B cell (primary cell): ENCODE results near the gene MFN1. TPM values are rescaled to one million over a fixed set of nuclear protein-coding genes. Genes with fewer than 3 reads are reported as not detected.

Experiments used
- ATAC-seq: fragments of 200-7000 bp; cut with Tn5 transposase; one replicate; pipeline ENCODE4 v1.10.0; 2021; ENCODE audit warnings: low read depth, mild to moderate bottlenecking, moderate number of reproducible peaks, moderate library complexity
- CTCF ChIA-PET: fragments of 350-600 bp; sonication (Branson Sonifier 250); formaldehyde crosslinking; loops from one replicate; lab custom pipeline; 2021; ENCODE audit warnings: antibody characterized with exemption, inconsistent platforms; lab: Charles Lee
- POLR2A ChIA-PET: fragments of 350-600 bp; sonication (Branson Sonifier 250); formaldehyde crosslinking; loops from one replicate; lab custom pipeline; 2021; ENCODE audit warnings: antibody characterized with exemption; lab: Charles Lee
- DNase-seq: peaks from one replicate; pipeline ENCODE4 v3.0.0; 2013
- H2AFZ ChIP-seq: 2 replicates; pipeline ENCODE4 v1.6.1; 2012; ENCODE audit warnings: mild to moderate bottlenecking, low read depth, low read length; ENCODE audit not compliant: insufficient read depth, poor library complexity, severe bottlenecking
- H3K27ac ChIP-seq, 2 donors: 1 replicate in 1 of 2; 2 replicates in 1 of 2; pipeline ENCODE4 v1.5.1; 2012 to 2013; ENCODE audit warnings: low read length in 2 of 2, mild to moderate bottlenecking in 2 of 2, moderate library complexity in 1 of 2
- H3K27me3 ChIP-seq, 4 experiments: fragments of 200-600 bp in 1 of 4; sonication (generic) in 1 of 4; replicated peaks in 1 of 4; 1 replicate in 2 of 4; 2 replicates in 2 of 4; pipeline versions ENCODE4 v1.6.1 to v1.7.0; 2013 to 2016; ENCODE audit warnings: low read length in 3 of 4, mild to moderate bottlenecking in 2 of 4, mixed read lengths in 1 of 4, moderate library complexity in 1 of 4; ENCODE audit not compliant: insufficient read depth in 4 of 4, control insufficient read depth in 3 of 4; ENCODE audit errors: control extremely low read depth in 1 of 4
- H3K36me3 ChIP-seq, 2 experiments: replicated peaks in 1 of 2; 1 replicate in 1 of 2; 2 replicates in 1 of 2; pipeline versions ENCODE4 v1.6.1 to v1.7.1; 2013; ENCODE audit warnings: low read length in 1 of 2; ENCODE audit not compliant: insufficient read depth in 2 of 2, control insufficient read depth in 1 of 2; ENCODE audit errors: control extremely low read depth in 1 of 2, extremely low read depth in 1 of 2
- H3K4me1 ChIP-seq, 2 donors: fragments of 200-600 bp in 1 of 2; sonication (generic) in 1 of 2; 1 replicate in 1 of 2; 2 replicates in 1 of 2; pipeline versions ENCODE4 v1.5.1 to v1.6.1; 2013 to 2017; ENCODE audit warnings: low read length in 2 of 2; ENCODE audit not compliant: control insufficient read depth in 2 of 2, insufficient read depth in 2 of 2
- H3K4me2 ChIP-seq: replicated peaks from 2 replicates; pipeline ENCODE3; 2012; ENCODE audit warnings: mild to moderate bottlenecking, low read depth, low read length; ENCODE audit not compliant: poor library complexity, severe bottlenecking
- H3K4me3 ChIP-seq, 5 experiments: fragments of 200-600 bp in 1 of 5; sonication (generic) in 1 of 5; 1 replicate in 3 of 5; 2 replicates in 2 of 5; pipeline versions ENCODE4 v1.5.1 to v1.7.0; 2011 to 2016; ENCODE audit warnings: low read length in 4 of 5, mild to moderate bottlenecking in 4 of 5, low read depth in 2 of 5, control low read depth in 1 of 5, moderate library complexity in 1 of 5; ENCODE audit not compliant: insufficient read depth in 1 of 5; ENCODE audit errors: control extremely low read depth in 1 of 5, extremely low read depth in 1 of 5
- H3K79me2 ChIP-seq: fragments of 200-600 bp; sonication (generic); one replicate; pipeline ENCODE4 v1.6.0; 2016; ENCODE audit warnings: low read length; ENCODE audit not compliant: control insufficient read depth, insufficient read depth
- H3K9ac ChIP-seq: fragments of 200-600 bp; sonication (generic); 2 replicates; pipeline ENCODE4 v1.6.1; 2017; ENCODE audit warnings: mild to moderate bottlenecking, low read length, moderate library complexity
- H3K9me3 ChIP-seq, 3 donors: one replicate each; pipeline versions ENCODE4 v1.6.1 to v1.7.1; 2013; ENCODE audit warnings: low read length in 2 of 3; ENCODE audit not compliant: control insufficient read depth in 2 of 3, insufficient read depth in 1 of 3; ENCODE audit errors: control extremely low read depth in 1 of 3
- H4K20me1 ChIP-seq: 2 replicates; pipeline ENCODE4 v1.6.0; 2012; ENCODE audit warnings: mild to moderate bottlenecking, low read length; ENCODE audit not compliant: insufficient read depth, control insufficient read depth, poor library complexity, severe bottlenecking
- H3K27ac Mint-ChIP-seq: one replicate; pipeline ENCODE4 v1.8.0; 2021; ENCODE audit warnings: mixed read lengths
- H3K27me3 Mint-ChIP-seq: one replicate; pipeline ENCODE4 v1.8.0; 2021; ENCODE audit warnings: mixed read lengths
- H3K4me1 Mint-ChIP-seq: one replicate; pipeline ENCODE4 v1.8.0; 2021; ENCODE audit warnings: mixed read lengths
- H3K4me3 Mint-ChIP-seq: one replicate; pipeline ENCODE4 v1.8.0; 2021; ENCODE audit warnings: mixed read lengths
- H3K9me3 Mint-ChIP-seq: one replicate; pipeline ENCODE4 v1.8.0; 2022; ENCODE audit warnings: mixed read lengths; ENCODE audit not compliant: insufficient read depth
- EZH2 ChIP-seq: IDR thresholded peaks from 2 replicates; pipeline ENCODE4 v1.6.1; 2012; ENCODE audit warnings: borderline replicate concordance, low read depth, mild to moderate bottlenecking, moderate library complexity, low read length; ENCODE audit not compliant: insufficient read depth, poor library complexity, severe bottlenecking
- WGBS: methylation state at CpG from one replicate; pipeline ENCODE4 v1.1.5; 2013; ENCODE audit warnings: missing lambda C conversion rate; ENCODE audit not compliant: insufficient coverage; 5-methylcytosine and 5-hydroxymethylcytosine counted together
- intact Hi-C: fragments of 100-400 bp; cut with micrococcal nuclease; formaldehyde crosslinking; loops from one replicate; pipeline ENCODE4 v1.10.0; 2022
- polyA plus RNA-seq: library from polyadenylated mRNA; depleted of rRNA; stranded (reverse); fragments of >200 nt; gene quantifications from 2 replicates; pipeline ENCODE4 v1.2.3, GENCODE V29; 2012
- total RNA-seq, 2 donors: library from RNA; stranded (reverse); fragments of 120-200 nt in 1 of 2; gene quantifications; 1 replicate in 1 of 2; 2 replicates in 1 of 2; pipeline versions ENCODE4 v1.2.3 to v1.2.4, GENCODE V29; 2013 to 2022
- TF ChIP-seq, protein P1 (sequence below): fragments of 200-600 bp; IDR thresholded peaks from one replicate; pipeline ENCODE4 v1.8.0; 2022; ENCODE audit warnings: antibody characterized with exemption, mild to moderate bottlenecking

MFN1 gene
- total and polyA plus RNA-seq, 2 donors (not counting 1 experiment from before 2014, with no cell fraction given): 26.0 to 108 TPM

GRCh38 chr3:179376474-179376873 lies 29.0 kb downstream of the MFN1 start:
- Mint-ChIP-seq H3K27ac (no peak overlapping the region), H3K4me1 (no peaks in the 10 kb centered on the region), H3K27me3 (no peaks in the 10 kb centered on the region), H3K9me3 (no peaks in the 10 kb centered on the region), H3K4me3 (no peak overlapping the region)
- no peak overlapping the region for H2AFZ ChIP-seq
- H3K36me3 ChIP-seq: peaks cover 10 to 54% of the 10 kb centered on the region in 2 experiments
- POLR2A ChIA-PET: no interaction called here
- no peak for TF ChIP-seq EZH2
- TF ChIP-seq, protein P1, sequence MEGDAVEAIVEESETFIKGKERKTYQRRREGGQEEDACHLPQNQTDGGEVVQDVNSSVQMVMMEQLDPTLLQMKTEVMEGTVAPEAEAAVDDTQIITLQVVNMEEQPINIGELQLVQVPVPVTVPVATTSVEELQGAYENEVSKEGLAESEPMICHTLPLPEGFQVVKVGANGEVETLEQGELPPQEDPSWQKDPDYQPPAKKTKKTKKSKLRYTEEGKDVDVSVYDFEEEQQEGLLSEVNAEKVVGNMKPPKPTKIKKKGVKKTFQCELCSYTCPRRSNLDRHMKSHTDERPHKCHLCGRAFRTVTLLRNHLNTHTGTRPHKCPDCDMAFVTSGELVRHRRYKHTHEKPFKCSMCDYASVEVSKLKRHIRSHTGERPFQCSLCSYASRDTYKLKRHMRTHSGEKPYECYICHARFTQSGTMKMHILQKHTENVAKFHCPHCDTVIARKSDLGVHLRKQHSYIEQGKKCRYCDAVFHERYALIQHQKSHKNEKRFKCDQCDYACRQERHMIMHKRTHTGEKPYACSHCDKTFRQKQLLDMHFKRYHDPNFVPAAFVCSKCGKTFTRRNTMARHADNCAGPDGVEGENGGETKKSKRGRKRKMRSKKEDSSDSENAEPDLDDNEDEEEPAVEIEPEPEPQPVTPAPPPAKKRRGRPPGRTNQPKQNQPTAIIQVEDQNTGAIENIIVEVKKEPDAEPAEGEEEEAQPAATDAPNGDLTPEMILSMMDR: no peak
- DNase-seq: no peak
- H3K27ac ChIP-seq: no peak overlapping the region
- WGBS: no CpG with 5 or more reads among the region's 1 CpG
- H3K4me1 ChIP-seq: no peaks in the 10 kb centered on the region
- H3K79me2 ChIP-seq: no peaks in the 10 kb centered on the region
- H3K4me2 ChIP-seq: no peak overlapping the region
- CTCF ChIA-PET: no interaction called here
- H4K20me1 ChIP-seq: no peaks in the 10 kb centered on the region
- no peaks in the 10 kb centered on the region for H3K27me3 ChIP-seq
- no peak overlapping the region for H3K9ac ChIP-seq
- H3K9me3 ChIP-seq: no peaks in the 10 kb centered on the region
- intact Hi-C loops: no loop called here
- no peak for ATAC-seq
- H3K4me3 ChIP-seq: no peak overlapping the region

DNA sequence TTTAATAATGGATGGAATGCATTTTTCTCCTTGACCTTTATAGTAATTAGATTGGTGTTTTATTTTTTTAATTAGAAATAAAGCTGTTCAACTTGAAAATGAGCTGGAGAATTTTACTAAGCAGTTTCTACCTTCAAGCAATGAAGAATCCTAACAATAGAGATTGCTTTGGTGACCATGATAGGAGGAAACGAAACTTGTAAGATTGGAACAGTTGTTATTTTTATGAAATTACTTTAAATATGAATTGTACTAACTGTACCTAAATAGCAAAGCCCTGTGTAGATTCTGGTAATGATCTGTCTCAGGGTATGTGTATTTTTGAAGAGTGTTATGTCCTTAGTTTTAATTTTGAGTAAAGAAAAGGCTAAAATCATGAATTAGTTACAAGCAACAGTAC lies 44.4 kb downstream of the MFN1 start:
- Histone ChIP-seq H4K20me1 (no peaks in the 10 kb centered on the region), H3K79me2 (no peaks in the 10 kb centered on the region), H3K27ac (peak overlapping the region in 1 of 2 donors; percentile 30), H2AFZ (no peak overlapping the region), H3K4me3 (no peak overlapping the region), H3K9me3 (no peaks in the 10 kb centered on the region), H3K4me1 (no peaks in the 10 kb centered on the region), H3K36me3 (peaks cover 21 to 60% of the 10 kb centered on the region in 2 experiments), H3K9ac (no peak overlapping the region), H3K27me3 (no peaks in the 10 kb centered on the region), H3K4me2 (no peak overlapping the region)
- peaks cover 4% of the 10 kb centered on the region for H3K4me1 Mint-ChIP-seq
- no peaks in the 10 kb centered on the region for H3K27me3 Mint-ChIP-seq
- intact Hi-C loops: no loop called here
- no peak for ATAC-seq
- no peak overlapping the region for H3K4me3 Mint-ChIP-seq
- CTCF ChIA-PET: no interaction called here
- WGBS: no CpG with 5 or more reads among the region's 1 CpG
- POLR2A ChIA-PET: no interaction called here
- DNase-seq: no peak
- H3K27ac Mint-ChIP-seq: no peak overlapping the region
- TF ChIP-seq EZH2: no peak
- TF ChIP-seq, protein P1: no peak
- H3K9me3 Mint-ChIP-seq: no peaks in the 10 kb centered on the region
